Measurements from ENCODE around the gene MMP23B. TPM values are rescaled to one million over a fixed set of nuclear protein-coding genes. Genes with fewer than 3 reads are reported as not detected.

MMP23B gene
- total and polyA plus RNA-seq, 10 of the 15 experiments (the other 5 are each of a cell fraction or from before 2014, with no cell fraction given) = 0.25 to 0.76 (median 0.34) TPM; not detected in 4

- ChIA-PET SMC1A (ENCODE audit: uncharacterized antibody, unreplicated experiment) (interaction anchor here (1.5 kb wide), 1 partner anchor 8 kb away, joined by 10 read pairs; no protein-coding TSS in a partner anchor), RAD21 (ENCODE audit: unreplicated experiment) (interaction anchor here (1.2 kb wide), 1 partner anchor 8 kb away, joined by 4 read pairs; no protein-coding TSS in a partner anchor), CTCF (interaction anchor here (2.0 kb wide), 1 partner anchor 9 kb away, joined by 11 read pairs; no protein-coding TSS in a partner anchor), POLR2A (interaction anchor here (0.6 to 0.9 kb wide), 2 partner anchors 13 to 121 kb away, joined by 3 read pairs; no protein-coding TSS in a partner anchor)
- Histone ChIP-seq H4K20me1 (ENCODE audit: control insufficient read depth, insufficient read depth) (no peaks in the 10 kb centered on the region), H3K79me2 (ENCODE audit: control insufficient read depth, insufficient read depth, low read length) (no peaks in the 10 kb centered on the region; the same call in 1 of the 2 replicates), H3K27ac (ENCODE audit: control insufficient read depth, insufficient read depth) (no peak overlapping the region), H3K9ac (ENCODE audit: control insufficient read depth, insufficient read depth, low read length) (no peak overlapping the region), H3K4me1 (ENCODE audit: control insufficient read depth, insufficient read depth, low read length) (no peaks in the 10 kb centered on the region), H2AFZ (ENCODE audit: control insufficient read depth, low read depth, low read length) (no peak overlapping the region), H3K4me2 (ENCODE audit: control insufficient read depth, insufficient read depth) (no peak overlapping the region), H3K4me3 (no peak overlapping the region), H3K27me3 (replicated peaks in 1 of 2; ENCODE audit: control insufficient read depth in 2 of 2, insufficient read depth in 2 of 2, low read length in 1 of 2) (no peaks in the 10 kb centered on the region), H3K36me3 (ENCODE audit: control insufficient read depth in 2 of 2, insufficient read depth in 2 of 2, low read length in 1 of 2) (peaks cover 10 to 12% of the 10 kb centered on the region in 2 experiments), H3K9me3 (replicated peaks; ENCODE audit: control insufficient read depth, insufficient read depth, low read length) (no peaks in the 10 kb centered on the region)
- no TSS peak for BruUV-seq (replicated peaks)
- WGBS (ENCODE audit: insufficient coverage, insufficient replicate concordance, low lambda C conversion rate, missing lambda C conversion rate) = 84% methylated on average over 43 of the region's 43 CpGs
- ATAC-seq = no peak
- intact Hi-C loops (cut with micrococcal nuclease; ENCODE audit: unreplicated experiment) (no loop called here), in situ Hi-C loops (cut with MboI) (no loop called here)
- DNase-seq (ENCODE audit: low read depth, low spot score) = no peak
- FAIRE-seq = no peak
- no peak for TF ChIP-seq ZNF207 (IDR thresholded peaks at IDR 0.05; ENCODE audit: borderline replicate concordance)
- no peak for TF ChIP-seq SUZ12 (IDR thresholded peaks at IDR 0.05; ENCODE audit: unreplicated experiment)
- TF ChIP-seq PML (IDR thresholded peaks at IDR 0.05; ENCODE audit: low read length) = no peak
- TF ChIP-seq, protein P1, sequence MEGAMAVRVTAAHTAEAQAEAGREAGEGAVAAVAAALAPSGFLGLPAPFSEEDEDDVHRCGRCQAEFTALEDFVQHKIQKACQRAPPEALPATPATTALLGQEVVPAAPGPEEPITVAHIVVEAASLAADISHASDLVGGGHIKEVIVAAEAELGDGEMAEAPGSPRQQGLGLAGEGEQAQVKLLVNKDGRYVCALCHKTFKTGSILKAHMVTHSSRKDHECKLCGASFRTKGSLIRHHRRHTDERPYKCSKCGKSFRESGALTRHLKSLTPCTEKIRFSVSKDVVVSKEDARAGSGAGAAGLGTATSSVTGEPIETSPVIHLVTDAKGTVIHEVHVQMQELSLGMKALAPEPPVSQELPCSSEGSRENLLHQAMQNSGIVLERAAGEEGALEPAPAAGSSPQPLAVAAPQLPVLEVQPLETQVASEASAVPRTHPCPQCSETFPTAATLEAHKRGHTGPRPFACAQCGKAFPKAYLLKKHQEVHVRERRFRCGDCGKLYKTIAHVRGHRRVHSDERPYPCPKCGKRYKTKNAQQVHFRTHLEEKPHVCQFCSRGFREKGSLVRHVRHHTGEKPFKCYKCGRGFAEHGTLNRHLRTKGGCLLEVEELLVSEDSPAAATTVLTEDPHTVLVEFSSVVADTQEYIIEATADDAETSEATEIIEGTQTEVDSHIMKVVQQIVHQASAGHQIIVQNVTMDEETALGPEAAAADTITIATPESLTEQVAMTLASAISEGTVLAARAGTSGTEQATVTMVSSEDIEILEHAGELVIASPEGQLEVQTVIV (IDR thresholded peaks at IDR 0.05; ENCODE audit: borderline replicate concordance, partially characterized antibody) = no peak
- TF ChIP-seq, protein P2, sequence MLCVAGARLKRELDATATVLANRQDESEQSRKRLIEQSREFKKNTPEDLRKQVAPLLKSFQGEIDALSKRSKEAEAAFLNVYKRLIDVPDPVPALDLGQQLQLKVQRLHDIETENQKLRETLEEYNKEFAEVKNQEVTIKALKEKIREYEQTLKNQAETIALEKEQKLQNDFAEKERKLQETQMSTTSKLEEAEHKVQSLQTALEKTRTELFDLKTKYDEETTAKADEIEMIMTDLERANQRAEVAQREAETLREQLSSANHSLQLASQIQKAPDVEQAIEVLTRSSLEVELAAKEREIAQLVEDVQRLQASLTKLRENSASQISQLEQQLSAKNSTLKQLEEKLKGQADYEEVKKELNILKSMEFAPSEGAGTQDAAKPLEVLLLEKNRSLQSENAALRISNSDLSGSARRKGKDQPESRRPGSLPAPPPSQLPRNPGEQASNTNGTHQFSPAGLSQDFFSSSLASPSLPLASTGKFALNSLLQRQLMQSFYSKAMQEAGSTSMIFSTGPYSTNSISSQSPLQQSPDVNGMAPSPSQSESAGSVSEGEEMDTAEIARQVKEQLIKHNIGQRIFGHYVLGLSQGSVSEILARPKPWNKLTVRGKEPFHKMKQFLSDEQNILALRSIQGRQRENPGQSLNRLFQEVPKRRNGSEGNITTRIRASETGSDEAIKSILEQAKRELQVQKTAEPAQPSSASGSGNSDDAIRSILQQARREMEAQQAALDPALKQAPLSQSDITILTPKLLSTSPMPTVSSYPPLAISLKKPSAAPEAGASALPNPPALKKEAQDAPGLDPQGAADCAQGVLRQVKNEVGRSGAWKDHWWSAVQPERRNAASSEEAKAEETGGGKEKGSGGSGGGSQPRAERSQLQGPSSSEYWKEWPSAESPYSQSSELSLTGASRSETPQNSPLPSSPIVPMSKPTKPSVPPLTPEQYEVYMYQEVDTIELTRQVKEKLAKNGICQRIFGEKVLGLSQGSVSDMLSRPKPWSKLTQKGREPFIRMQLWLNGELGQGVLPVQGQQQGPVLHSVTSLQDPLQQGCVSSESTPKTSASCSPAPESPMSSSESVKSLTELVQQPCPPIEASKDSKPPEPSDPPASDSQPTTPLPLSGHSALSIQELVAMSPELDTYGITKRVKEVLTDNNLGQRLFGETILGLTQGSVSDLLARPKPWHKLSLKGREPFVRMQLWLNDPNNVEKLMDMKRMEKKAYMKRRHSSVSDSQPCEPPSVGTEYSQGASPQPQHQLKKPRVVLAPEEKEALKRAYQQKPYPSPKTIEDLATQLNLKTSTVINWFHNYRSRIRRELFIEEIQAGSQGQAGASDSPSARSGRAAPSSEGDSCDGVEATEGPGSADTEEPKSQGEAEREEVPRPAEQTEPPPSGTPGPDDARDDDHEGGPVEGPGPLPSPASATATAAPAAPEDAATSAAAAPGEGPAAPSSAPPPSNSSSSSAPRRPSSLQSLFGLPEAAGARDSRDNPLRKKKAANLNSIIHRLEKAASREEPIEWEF (IDR thresholded peaks at IDR 0.05; ENCODE audit: insufficient replicate concordance, low read depth, low read length) = no peak
- no peak for TF ChIP-seq WRNIP1 (IDR thresholded peaks at IDR 0.05; ENCODE audit: borderline replicate concordance, low read depth, low read length)
- TF ChIP-seq YY1 (IDR thresholded peaks at IDR 0.05; ENCODE audit: low read depth, low read length) = no peak
- TF ChIP-seq SUPT20H (IDR thresholded peaks at IDR 0.05; ENCODE audit: borderline replicate concordance, control insufficient read depth, low read depth, low read length) = no peak
- TF ChIP-seq ASH2L (IDR thresholded peaks at IDR 0.05; ENCODE audit: borderline replicate concordance, low read depth) = no peak
- TF ChIP-seq SMARCA5 (IDR thresholded peaks at IDR 0.05) = no peak
- TF ChIP-seq, protein P3, sequence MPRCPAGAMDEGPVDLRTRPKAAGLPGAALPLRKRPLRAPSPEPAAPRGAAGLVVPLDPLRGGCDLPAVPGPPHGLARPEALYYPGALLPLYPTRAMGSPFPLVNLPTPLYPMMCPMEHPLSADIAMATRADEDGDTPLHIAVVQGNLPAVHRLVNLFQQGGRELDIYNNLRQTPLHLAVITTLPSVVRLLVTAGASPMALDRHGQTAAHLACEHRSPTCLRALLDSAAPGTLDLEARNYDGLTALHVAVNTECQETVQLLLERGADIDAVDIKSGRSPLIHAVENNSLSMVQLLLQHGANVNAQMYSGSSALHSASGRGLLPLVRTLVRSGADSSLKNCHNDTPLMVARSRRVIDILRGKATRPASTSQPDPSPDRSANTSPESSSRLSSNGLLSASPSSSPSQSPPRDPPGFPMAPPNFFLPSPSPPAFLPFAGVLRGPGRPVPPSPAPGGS (IDR thresholded peaks at IDR 0.05; ENCODE audit: borderline replicate concordance, insufficient read depth, low read depth, low read length, poor library complexity, severe bottlenecking) = no peak
These were observed 37.8 kb downstream of the MMP23B start for GRCh38 chr1:1669468-1670440.

All from GM12878 (cell line).